Spleen (tissue), 7 donors: ENCODE measurements around the gene THY1.

ENCODE experiments used
- CTCF ChIP-seq, 11 experiments: fragments of 200-600 bp in 7 of 11; fragments of 450-650 bp in 4 of 11; sonication (generic) in 4 of 11; IDR thresholded peaks in 8 of 11; conservative IDR thresholded peaks in 3 of 11; 1 replicate in 7 of 11; 2 replicates in 4 of 11; pipeline versions ENCODE4 v1.4.0 to v1.8.0; 2016 to 2021; ENCODE audit warnings: antibody characterized with exemption in 11 of 11, inconsistent platforms in 4 of 11, mild to moderate bottlenecking in 1 of 11
- POLR2A ChIP-seq, 3 donors: fragments of 450-650 bp; IDR thresholded peaks; one replicate each; pipeline ENCODE4 v1.5.1; 2017; ENCODE audit warnings: antibody characterized with exemption in 3 of 3, mild to moderate bottlenecking in 1 of 3
- POLR2AphosphoS5 ChIP-seq, 3 donors: sonication (generic); formaldehyde crosslinking; IDR thresholded peaks; one replicate each; pipeline ENCODE4 v1.5.1; 2017; ENCODE audit warnings: antibody characterized with exemption in 3 of 3
- donor health status: DM: no; HTN: no; CAD: no; lungs with moderate emphysema.
- donor health status: DM: no; HTN: no; CAD: no.
- donor health status: DM: no; HTN: no; CAD: no.

- TF ChIP-seq POLR2A (IDR thresholded peaks at IDR 0.05), result no peak
- TF ChIP-seq CTCF (IDR thresholded peaks at IDR 0.05 in 8 of 11, conservative IDR thresholded peaks at IDR 0.05 in 3 of 11), result no peak
- peak in 2 of 3 donors; percentile 60 to 67 for TF ChIP-seq POLR2AphosphoS5 (IDR thresholded peaks at IDR 0.05)
Observed at GRCh38 chr11:119375337-119376196, 47.4 kb downstream of the THY1 start.
